CD4-positive, alpha-beta T cell treated with Interferon alpha-2 for 1 hour (primary cell): ENCODE results near the gene C9orf153.

ENCODE experiments used
- DNase-seq, 2 donors: peaks; one replicate each; pipeline ENCODE4 v3.0.0-alpha.2; 2020 to 2022

The C9orf153 gene

GRCh38 chr9:86185872-86186271 is 73.6 kb downstream of the C9orf153 start:
- no peak for DNase-seq

DNA sequence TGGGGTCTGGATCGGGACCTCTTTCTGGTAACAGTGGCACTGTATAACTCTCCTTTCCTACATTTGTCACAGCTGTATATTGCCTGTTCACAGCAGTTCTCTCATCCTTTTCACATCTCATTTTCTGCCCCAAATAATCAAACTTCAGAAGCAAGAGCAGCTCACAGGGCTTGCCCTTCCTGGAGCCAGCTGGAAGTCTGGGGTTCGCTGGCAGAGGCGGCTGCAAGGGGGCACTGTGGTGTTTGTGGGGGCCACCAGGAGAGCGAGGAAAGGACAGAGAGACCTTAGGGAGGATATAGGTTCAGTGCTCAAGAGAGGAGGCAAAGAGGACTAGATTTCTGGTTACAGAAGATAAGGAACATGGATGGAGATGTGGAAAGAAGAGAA is 75.3 kb downstream of the C9orf153 start:
- no peak for DNase-seq

DNA sequence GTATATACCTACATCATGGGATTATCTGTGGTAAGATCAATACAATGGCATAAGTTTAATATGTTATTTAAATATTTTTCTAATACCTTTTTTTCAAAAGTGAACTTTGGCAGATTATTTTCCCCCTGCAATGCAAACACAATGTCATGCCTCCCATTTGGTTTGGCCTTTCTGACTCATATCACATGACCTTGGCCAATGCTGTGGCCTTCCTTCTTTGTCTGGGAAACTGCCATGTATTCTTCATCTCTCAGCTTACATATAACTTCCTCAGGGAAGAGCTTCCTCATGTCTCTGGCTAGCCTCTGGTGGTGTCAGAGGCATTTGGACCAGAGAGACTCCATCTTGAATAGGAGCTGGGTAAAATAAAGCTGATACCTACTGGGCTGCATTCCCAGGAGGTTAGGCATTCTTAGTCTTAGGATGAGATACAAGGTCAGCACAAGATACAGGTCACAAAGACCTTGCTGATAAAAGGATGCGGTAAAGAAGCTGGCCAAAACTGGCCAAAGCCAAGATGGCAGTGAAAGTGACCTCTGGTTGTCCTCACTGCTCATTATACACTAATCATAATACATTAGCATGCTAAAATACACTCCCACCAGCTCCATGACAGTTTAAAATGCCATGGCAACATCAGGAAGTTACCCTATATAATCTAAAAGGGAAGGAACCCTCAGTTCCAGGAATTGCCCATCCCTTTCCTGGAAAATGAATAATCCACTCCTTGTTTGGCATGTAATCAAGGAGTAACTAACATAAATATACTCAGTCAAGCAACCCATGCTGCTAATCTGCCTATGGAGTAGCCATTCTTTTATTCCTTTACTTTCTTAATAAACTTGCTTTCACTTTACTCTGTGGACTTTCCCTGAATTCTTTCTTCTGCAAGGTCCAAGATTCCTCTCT is 76.0 kb downstream of the C9orf153 start:
- DNase-seq, result no peak

DNA sequence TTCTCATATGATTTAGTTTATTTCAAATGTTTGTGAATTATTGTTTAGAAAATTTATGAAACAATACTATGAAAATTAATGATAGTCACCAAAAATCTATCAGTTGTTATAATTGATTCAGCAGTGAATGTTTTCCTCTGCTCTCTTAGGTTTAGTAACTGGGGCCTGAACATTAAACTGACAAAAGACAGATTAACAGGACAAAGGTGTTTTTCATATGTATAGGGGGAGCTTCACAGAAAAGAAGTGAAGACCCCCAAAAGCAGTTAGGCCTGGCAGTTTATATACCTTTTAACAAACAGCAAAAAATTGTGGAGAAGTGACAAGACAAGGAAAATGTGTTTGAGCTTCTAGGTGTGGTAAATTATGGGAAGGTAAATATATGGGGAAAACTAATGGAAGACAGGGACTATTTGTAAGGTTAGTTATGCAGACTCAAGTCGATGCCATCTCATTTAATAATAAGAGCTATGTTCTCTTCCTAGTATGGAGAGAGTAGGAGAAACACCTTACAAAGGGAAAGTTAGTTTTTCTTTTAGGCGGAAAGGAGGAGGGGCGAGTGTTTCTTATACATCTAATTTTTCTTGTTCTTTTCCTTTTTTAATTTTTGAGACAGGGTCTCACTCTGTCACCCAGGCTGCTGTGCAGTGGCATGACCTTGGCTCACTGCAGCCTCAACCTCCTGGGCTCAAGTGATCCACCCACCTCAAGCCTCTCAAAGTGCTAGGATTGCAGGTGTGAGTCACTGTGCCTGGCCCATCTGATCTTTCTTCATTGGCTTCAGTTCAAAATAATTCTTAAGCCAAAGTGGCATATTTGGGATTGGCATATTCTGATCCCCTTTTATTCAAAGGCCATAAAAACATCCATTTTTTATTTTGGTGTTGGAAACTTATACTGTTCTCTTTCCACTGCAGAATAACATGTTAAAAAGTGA is 77.8 kb downstream of the C9orf153 start:
- DNase-seq, result no peak

DNA sequence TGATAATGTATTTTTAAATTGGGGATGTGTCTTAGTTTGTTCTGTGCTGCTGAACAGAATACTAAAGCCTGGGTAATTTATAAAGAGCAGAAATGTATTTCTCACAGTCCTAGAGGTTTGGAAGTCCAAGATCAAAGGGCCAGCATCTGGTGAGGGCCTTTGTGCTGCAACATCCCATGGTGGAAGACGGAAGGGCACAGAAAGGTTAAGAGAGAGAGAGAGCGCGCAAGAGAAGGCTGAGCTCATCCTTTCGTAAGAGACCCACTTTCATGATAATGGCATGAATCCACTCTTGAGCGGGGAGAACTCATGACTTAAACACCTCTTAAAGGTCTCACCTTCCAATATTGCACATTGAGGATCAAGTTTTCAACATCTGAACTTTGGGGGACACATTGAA is 81.0 kb downstream of the C9orf153 start:
- DNase-seq, result no peak

DNA sequence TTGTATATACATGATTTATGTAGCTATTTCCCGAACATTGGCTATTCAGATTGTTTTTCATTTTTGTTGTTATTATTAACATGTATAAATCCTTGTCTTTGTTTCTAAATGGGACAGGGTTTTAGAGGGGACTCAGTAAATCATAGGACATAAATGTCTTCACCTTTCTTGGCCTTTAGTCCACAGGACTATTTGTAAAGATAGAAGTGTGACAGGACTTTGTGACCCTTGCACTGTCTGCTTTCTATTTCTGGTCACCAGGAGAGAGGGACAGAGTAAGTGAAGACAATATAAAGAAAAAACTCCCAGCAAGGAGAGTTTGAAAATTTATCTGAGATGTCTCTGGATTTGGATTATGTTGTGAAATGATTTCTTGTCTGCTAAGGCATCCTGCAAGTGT is 81.5 kb downstream of the C9orf153 start:
- no peak for DNase-seq

GRCh38 chr9:86176468-86176867 is 83.0 kb downstream of the C9orf153 start:
- DNase-seq, result no peak

GRCh38 chr9:86175743-86176456 is 83.6 kb downstream of the C9orf153 start:
- no peak for DNase-seq

- no peak for DNase-seq
Measured at GRCh38 chr9:86175223-86175622, 84.2 kb downstream of the C9orf153 start.
